MM.1S (cell line): Measurements from ENCODE around the gene MYRIP.

Experiments
- CTCF ChIP-seq: fragments of 300-600 bp; sonication (generic); IDR thresholded peaks from 2 replicates; pipeline ENCODE4 v1.5.1; 2016; ENCODE audit warnings: antibody characterized with exemption, low read length, mixed read lengths
- EZH2 ChIP-seq: fragments of 300-600 bp; sonication (generic); optimal IDR thresholded peaks from 2 replicates; pipeline ENCODE3; 2017; ENCODE audit warnings: low read depth, mild to moderate bottlenecking, antibody characterized with exemption, low read length, mixed read lengths
- EZH2phosphoT487 ChIP-seq: fragments of 300-600 bp; sonication (generic); IDR thresholded peaks from 2 replicates; pipeline ENCODE4 v1.6.1; 2018; ENCODE audit warnings: antibody characterized with exemption, low read length

GRCh38 chr3:39783680-39784079 is 25.7 kb upstream of the MYRIP start:
- no peak for TF ChIP-seq CTCF
- TF ChIP-seq EZH2 = no peak
- no peak for TF ChIP-seq EZH2phosphoT487
